GM18519 (cell line): ENCODE measurements around the gene AP1B1.

ENCODE experiments used
- ATAC-seq: cut with Tn5 transposase; IDR thresholded peaks from one replicate; pipeline ENCODE4 v1.9.1; 2021; ENCODE audit warnings: mild to moderate bottlenecking, moderate library complexity; ENCODE audit not compliant: unreplicated experiment, low FRiP score

Gene AP1B1

GRCh38 chr22:29315286-29316140, 72.9 kb downstream of the AP1B1 start, which contains the start of gene RASL10A:
TSS of gene RASL10A (minus strand) at chr22:29315697. CDS start at chr22:29315246, 451 bp downstream.
- no peak for ATAC-seq

DNA sequence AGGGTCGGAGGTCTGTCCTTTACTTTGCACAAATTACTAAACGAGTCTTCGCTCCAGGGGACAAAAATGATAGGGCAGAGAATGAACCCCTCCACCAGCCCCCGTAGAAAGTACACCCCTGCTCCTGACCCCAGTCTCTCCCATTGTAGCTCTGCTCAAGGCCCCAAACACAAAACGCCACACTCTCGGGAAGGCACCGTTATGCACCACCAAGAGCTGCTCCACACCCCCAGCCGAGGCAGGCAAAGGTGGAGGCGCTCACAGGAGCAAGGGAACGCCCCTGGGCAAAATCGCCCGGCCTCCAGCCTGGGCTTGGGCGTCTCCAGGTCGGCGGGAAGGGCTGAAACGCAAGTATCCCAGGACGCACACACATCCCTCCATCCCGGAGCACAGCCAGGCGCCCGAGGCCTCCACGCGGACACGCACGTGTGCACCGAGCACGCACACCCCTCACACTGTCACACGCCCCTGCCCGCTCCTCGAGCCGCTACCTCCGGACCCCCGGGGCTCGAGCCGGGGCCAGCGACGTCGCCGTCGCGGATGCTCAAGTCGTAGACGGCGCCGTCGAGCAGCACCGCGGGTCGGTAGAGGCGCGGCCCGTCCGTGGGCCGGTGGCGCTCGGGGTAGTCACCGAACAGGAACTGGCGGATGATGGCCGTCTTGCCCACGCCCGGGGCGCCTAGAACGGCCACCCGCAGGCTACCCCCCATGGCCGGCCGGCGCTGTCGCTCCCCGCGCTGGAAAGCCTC, 73.7 kb downstream of the AP1B1 start:
- ATAC-seq: no peak

DNA sequence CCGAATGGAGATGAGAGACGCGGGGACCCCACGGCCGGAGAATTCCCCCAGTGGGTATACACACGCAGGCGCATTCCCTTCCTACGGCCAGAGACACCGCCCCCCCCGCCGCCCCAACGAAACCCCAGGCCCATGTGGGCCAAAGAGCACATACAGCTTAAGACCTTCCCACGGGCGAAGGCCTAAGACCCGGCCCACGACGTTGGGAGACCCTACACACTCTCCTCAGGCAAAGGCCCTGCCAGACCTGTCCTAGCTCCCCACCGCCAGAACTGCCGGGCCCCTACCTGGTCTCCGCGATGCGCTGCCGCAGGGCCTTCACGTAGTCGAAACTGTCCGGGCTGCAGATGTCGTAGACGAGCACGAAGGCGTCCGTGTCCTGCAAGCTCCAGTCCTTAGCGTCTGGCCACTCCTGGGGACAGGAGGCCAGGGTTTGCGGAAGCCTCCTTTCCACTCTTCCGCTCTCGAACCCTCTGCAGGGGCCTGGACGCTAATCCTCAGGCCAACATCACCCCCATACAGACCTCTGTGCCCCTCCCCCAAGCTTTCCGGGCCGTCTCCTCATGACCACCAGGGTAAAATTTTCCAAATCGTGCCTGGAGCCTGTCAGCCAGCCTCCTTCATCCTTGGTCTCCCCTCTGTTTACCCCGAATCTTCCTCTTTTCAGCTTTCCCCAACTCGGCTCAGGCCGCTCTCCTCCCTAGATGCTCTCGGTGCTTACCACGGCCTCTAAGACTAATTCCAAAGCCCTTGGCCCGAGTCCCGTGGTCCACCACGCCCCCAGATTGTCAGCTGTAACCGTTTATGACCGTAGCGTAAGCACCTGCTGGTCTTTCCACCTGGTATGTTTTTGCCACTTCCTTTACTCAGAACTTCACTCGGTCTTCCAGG, 74.5 kb downstream of the AP1B1 start:
- ATAC-seq: no peak

DNA sequence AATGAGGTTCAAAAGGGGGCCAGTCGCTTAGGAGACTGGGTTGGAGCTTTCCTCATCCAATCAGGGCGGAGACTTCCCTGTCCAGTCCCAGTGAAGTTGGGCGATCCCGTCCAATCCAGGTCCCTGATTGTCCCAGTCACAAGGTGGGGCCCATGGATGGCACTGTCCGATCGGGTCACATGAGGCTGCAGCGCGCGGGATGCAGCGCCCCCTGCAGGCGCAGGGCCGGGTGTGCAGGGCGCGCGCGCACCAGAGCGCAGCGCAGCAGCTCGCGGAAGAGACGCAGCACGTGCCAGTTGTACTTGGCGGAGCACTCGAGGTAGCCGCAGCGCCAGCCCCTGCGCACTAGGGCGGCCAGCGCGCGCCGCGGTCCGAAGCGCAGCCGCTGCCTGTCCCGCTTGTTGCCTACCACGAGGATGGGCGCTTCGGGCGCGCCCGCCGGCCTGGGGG, 75.2 kb downstream of the AP1B1 start:
- no peak for ATAC-seq

- ATAC-seq: no peak
Observed at GRCh38 chr22:29312218-29313125, 75.9 kb downstream of the AP1B1 start.

GRCh38 chr22:29311464-29312217, 76.7 kb downstream of the AP1B1 start:
- ATAC-seq: no peak

- ATAC-seq: no peak
Observed at GRCh38 chr22:29310863-29311339, 77.5 kb downstream of the AP1B1 start.

DNA sequence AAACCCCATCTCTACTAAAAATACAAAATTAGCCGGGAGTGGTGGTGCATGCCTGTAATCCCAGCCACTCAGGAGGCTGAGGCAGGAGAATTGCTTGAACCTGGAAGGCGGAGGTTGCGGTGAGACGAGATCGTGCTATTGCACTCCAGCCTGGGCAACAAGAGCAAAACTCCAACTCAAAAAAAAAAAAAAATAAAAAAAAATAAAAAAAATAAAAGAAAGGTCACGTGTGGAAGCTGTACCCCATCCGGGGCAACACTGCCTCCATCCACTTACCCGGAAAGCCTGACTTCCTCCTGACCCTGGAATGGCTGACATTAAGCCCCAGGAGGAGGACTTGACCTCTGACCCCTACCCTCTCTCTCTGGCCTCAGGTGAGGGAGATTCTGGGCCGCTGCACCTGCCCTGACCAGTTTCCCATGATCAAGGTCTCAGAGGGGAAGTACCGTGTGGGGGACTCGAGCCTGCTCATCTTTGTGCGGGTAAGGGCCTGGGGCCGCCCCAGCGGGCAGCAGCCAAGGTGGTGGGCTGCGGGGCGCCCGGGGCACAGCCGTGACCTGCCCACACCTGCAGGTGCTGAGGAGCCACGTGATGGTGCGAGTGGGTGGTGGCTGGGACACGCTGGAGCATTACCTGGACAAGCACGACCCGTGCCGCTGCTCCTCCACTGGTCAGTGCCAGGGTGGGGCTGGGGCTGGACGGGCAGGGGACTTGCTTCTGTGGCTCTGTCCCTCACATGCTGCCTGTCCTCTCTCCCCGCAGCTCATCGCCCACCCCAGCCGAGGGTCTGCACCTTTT, 78.1 kb downstream of the AP1B1 start:
- ATAC-seq: no peak

GRCh38 chr22:29309332-29310064, 78.9 kb downstream of the AP1B1 start:
- no peak for ATAC-seq

- ATAC-seq: no peak
Observed at GRCh38 chr22:29308791-29309262, 79.5 kb downstream of the AP1B1 start.

DNA sequence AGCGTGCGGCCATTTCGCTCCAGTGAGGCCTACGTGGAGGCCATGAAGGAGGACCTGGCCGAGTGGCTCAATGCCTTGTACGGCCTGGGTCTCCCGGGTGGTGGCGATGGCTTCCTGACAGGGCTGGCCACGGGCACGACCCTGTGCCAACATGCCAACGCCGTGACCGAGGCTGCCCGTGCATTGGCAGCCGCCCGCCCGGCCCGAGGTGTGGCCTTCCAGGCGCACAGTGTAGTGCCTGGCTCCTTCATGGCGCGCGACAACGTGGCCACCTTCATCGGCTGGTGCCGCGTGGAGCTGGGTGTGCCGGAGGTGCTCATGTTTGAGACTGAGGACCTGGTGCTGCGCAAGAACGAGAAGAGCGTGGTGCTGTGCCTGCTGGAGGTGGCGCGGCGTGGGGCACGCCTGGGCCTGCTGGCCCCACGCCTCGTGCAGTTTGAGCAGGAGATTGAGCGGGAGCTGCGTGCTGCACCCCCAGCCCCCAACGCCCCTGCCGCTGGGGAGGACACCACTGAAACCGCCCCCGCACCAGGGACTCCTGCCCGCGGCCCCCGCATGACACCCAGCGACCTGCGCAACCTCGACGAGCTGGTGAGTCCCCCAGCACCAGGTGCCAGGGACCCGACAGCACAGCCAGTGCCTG, 80.1 kb downstream of the AP1B1 start:
- ATAC-seq: no peak

DNA sequence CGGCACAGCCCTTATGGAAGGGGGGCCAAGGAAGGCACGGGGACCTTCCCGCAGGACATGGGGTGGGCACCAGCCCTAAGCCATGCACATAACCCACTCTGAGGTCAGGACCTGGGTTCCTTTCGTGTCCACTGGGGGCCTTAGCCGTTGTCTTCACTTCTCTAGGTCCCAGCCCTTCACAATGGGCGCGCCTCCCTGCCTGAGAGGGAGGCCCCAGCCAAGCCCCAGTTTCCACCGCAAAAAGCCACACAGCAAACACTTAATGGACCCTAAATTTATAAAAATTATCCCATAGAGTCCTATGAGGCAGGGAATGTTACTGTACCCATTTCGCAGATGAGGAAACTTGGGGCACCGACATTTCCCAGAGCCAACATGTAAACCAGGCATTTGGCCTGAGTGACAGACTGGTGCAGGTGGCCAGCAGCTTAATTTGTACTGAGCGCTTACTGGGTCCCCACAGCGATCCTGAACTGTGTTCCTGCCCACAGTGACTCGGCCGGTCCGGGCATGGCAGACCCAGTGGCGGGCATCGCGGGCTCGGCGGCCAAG, 80.7 kb downstream of the AP1B1 start:
- no peak for ATAC-seq

DNA sequence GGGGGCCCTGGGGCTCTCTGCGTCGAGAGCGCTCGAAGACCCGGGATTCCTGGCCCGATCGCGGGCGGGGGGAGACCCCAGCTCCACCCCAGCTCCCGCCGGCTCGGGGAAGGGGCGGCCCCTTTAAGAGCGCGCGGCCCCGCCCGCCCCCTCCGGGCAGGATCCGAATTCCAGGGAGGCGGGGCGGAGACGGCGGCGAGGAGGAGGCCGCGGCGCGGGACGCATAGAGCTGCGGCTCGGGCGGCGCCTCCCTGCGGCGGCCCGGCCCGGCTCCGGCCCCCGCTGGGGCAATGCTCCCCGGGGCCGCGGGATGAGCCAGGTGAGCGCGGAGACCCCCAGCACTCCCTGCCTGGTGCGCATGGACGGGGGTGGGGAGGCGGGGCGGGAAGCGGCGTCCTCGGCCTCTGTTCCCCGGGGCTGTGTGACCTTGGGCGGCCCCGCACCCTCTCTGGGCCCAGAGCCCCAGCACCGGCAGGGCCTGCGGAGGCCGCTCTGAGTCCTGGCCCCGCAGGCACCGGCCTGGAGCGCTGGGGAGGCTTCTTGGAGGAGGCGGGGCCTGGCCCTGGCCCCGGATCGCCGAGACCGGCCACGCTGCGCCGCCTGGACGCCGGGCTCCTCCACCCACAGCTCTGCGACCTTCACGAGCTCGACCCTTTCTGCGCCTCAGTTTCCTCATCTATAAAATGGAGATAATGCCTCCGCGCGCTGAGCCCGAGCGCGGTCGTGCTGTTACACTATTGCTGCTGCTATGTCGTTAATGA, 81.4 kb downstream of the AP1B1 start:
- ATAC-seq: no peak

DNA sequence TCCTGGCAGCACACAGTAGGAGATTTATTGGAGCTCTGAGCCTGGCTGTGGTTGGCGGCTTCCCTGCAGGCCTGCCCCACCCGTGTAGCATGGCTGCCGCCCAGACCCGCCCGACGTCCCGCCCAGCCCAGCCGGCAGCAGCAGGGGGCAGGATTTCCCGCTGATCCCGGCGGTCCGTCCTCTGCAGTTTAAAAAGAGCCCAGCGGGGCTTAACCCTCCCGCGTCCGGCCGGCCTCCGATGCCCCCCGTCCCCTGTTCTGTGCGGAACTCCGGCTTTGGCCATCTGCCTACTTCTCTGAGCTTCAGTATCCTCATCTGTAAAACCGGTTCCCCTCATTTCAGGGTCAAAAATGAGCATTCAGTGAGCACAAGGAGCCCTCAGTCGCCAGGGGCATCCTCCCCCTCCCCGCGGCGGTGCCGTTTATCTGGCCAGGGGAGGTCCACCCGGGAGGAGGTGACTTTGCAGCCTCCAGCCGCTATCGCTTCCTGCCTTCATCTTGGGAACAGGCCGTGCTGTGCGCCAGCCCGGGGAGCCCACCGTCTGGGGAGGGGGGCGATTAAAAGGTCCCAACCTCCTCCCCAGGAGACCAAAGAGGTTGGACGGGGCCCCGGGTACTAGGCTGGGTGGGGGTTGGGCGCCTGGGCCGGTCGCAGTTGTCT, 82.1 kb downstream of the AP1B1 start, which contains the start of gene GAS2L1:
Gene GAS2L1 (plus strand): TSS at position 476 of the 660 bp plus-strand sequence. CDS start 1,456 bp downstream, outside the sequence.
- ATAC-seq: no peak

DNA sequence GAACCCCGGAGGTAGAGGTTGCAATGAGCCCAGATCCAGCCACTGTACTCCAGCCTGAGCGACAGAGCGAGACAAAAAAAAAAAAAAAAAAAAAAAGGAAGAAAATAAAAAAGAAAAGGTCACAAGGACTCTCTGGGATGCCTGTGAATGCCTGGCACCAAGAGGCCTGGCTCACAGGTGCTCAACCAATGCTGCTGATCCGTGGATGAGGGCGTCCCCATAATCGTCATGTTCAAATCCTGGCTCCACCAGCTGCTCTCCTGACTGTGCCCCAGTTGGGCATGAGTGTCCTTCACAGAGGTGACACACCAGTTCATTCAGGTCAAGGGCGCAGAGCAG, 82.6 kb downstream of the AP1B1 start:
- ATAC-seq: no peak
